Keratinocyte (primary cell): Measurements from ENCODE around the gene SMCP. TPM values are rescaled to one million over a fixed set of nuclear protein-coding genes. Genes with fewer than 3 reads are reported as not detected.

ENCODE experiments used
- DNase-seq: peaks from one replicate; pipeline ENCODE4 v3.0.0-alpha.2; 2011; ENCODE audit warnings: low read depth, missing footprints, low spot score
- FAIRE-seq: peaks from 2 replicates; lab custom pipeline; 2011; peaks lifted over from hg19 to GRCh38; lab: Jason Lieb, UNC
- H2AFZ ChIP-seq: 2 replicates; pipeline ENCODE4 v1.6.0; 2012; ENCODE audit warnings: low read length, control low read depth, inconsistent platforms; ENCODE audit not compliant: control insufficient read depth
- H3K27ac ChIP-seq: 2 replicates; pipeline ENCODE4 v1.5.1; 2011; ENCODE audit warnings: low read length; ENCODE audit not compliant: control insufficient read depth, insufficient read depth
- H3K27me3 ChIP-seq: 3 replicates; pipeline ENCODE4 v1.6.0; 2011; ENCODE audit warnings: low read length; ENCODE audit not compliant: control insufficient read depth, insufficient read depth; ENCODE audit errors: extremely low read depth
- H3K36me3 ChIP-seq, 2 experiments: 2 replicates in 1 of 2; 3 replicates in 1 of 2; pipeline ENCODE4 v1.5.1; 2011; ENCODE audit warnings: low read length in 2 of 2, mild to moderate bottlenecking in 1 of 2; ENCODE audit not compliant: control insufficient read depth in 2 of 2, insufficient read depth in 2 of 2; ENCODE audit errors: extremely low read depth in 1 of 2
- H3K4me1 ChIP-seq: 3 replicates; pipeline ENCODE4 v1.5.1; 2011; ENCODE audit warnings: low read length; ENCODE audit not compliant: control insufficient read depth, insufficient read depth; ENCODE audit errors: extremely low read depth
- H3K4me2 ChIP-seq: 3 replicates; pipeline ENCODE4 v1.6.0; 2011; ENCODE audit warnings: low read depth, low read length; ENCODE audit not compliant: control insufficient read depth, insufficient read depth; ENCODE audit errors: extremely low read depth
- H3K4me3 ChIP-seq, 3 experiments: fragments of 200-600 bp in 1 of 3; sonication (generic) in 1 of 3; 2 replicates in 2 of 3; 3 replicates in 1 of 3; pipeline ENCODE4 v1.5.1; 2011 to 2016; ENCODE audit warnings: low read length in 3 of 3, mild to moderate bottlenecking in 3 of 3, control low read depth in 2 of 3, inconsistent platforms in 1 of 3, low read depth in 1 of 3, mixed read lengths in 1 of 3, mixed run types in 1 of 3, moderate library complexity in 1 of 3; ENCODE audit not compliant: control insufficient read depth in 2 of 3, insufficient read depth in 2 of 3; ENCODE audit errors: extremely low read depth in 1 of 3
- H3K79me2 ChIP-seq: 2 replicates; pipeline ENCODE4 v1.6.0; 2012; ENCODE audit warnings: low read length; ENCODE audit not compliant: control insufficient read depth, insufficient read depth
- H3K9ac ChIP-seq: 3 replicates; pipeline ENCODE4 v1.6.0; 2011; ENCODE audit warnings: low read length; ENCODE audit not compliant: control insufficient read depth, insufficient read depth; ENCODE audit errors: extremely low read depth
- H3K9me1 ChIP-seq: 3 replicates; pipeline ENCODE4 v1.6.0; 2011; ENCODE audit warnings: low read length; ENCODE audit not compliant: control insufficient read depth, insufficient read depth; ENCODE audit errors: extremely low read depth
- H3K9me3 ChIP-seq: 2 replicates; pipeline ENCODE4 v1.5.1; 2012; ENCODE audit warnings: low read depth, low read length; ENCODE audit not compliant: control insufficient read depth
- H4K20me1 ChIP-seq: 3 replicates; pipeline ENCODE4 v1.6.0; 2011; ENCODE audit warnings: low read length; ENCODE audit not compliant: control insufficient read depth, insufficient read depth; ENCODE audit errors: extremely low read depth
- CTCF ChIP-seq, 3 experiments: IDR thresholded peaks in 1 of 3; conservative IDR thresholded peaks in 1 of 3; optimal IDR thresholded peaks in 1 of 3; 2 replicates in 2 of 3; 3 replicates in 1 of 3; pipeline versions ENCODE3 to v1.5.1; 2011; ENCODE audit warnings: low read length in 3 of 3, mild to moderate bottlenecking in 3 of 3, moderate library complexity in 2 of 3, control low read depth in 1 of 3, inconsistent platforms in 1 of 3; ENCODE audit not compliant: insufficient read depth in 2 of 3; ENCODE audit errors: extremely low read depth in 1 of 3
- EZH2 ChIP-seq: IDR thresholded peaks from one replicate; pipeline ENCODE4 v1.6.1; 2012; ENCODE audit warnings: inconsistent platforms, mild to moderate bottlenecking, low read length, moderate library complexity
- dilution Hi-C: fragments of 300-500 bp; cut with MboI; formaldehyde crosslinking; loops from one replicate; pipeline ENCODE4 v1.7.0; 2020; ENCODE audit warnings: low sequenced_read_pairs; ENCODE audit not compliant: extremely low pct_ligation_motif_present
- polyA plus RNA-seq, 5 experiments: library from polyadenylated mRNA; depleted of rRNA in 3 of 5; stranded (reverse) in 3 of 5; stranded (forward) in 1 of 5; unstranded in 1 of 5; fragments of >200 nt; gene quantifications; 1 replicate in 1 of 5; 2 replicates in 3 of 5; 3 replicates in 1 of 5; pipeline versions ENCODE4 v1.2.1 to v1.2.3, GENCODE V29; 2011 to 2012; ENCODE audit warnings: missing spikeins in 2 of 5, low read depth in 1 of 5, low replicate concordance in 1 of 5

Gene SMCP
- polyA plus RNA-seq, 1 donor (not counting 4 experiments of a cell fraction or from before 2014, with no cell fraction given): not detected

GRCh38 chr1:152933196-152933595 lies 55.1 kb downstream of the SMCP start:
- no peaks in the 10 kb centered on the region for H4K20me1 ChIP-seq
- H3K79me2 ChIP-seq: no peaks in the 10 kb centered on the region
- no peak for DNase-seq
- no peaks in the 10 kb centered on the region for H3K36me3 ChIP-seq
- no peaks in the 10 kb centered on the region for H3K9me3 ChIP-seq
- peaks cover 9% of the 10 kb centered on the region for H3K4me1 ChIP-seq
- TF ChIP-seq CTCF (optimal IDR thresholded peaks at IDR 0.05 in 1 of 3, IDR thresholded peaks at IDR 0.05 in 1 of 3, conservative IDR thresholded peaks at IDR 0.05 in 1 of 3; ENCODE audit: extremely low read depth in 1 of 3, insufficient read depth in 2 of 3, low read length in 3 of 3) (no peak), EZH2 (no peak)
- peak; percentile 61 for FAIRE-seq
- H3K4me2 ChIP-seq: no peak overlapping the region
- H3K9ac ChIP-seq: no peak overlapping the region
- no peaks in the 10 kb centered on the region for H3K27me3 ChIP-seq
- H3K27ac ChIP-seq: no peak overlapping the region
- H2AFZ ChIP-seq: no peak overlapping the region
- H3K9me1 ChIP-seq: no peaks in the 10 kb centered on the region
- dilution Hi-C loops: no loop called here
- no peak overlapping the region for H3K4me3 ChIP-seq

Other genes starting within 250 kb of the SMCP start
- gene LCE2D, start 214.9 kb upstream of the SMCP start, polyA plus RNA-seq: not detected in 3 replicates
- gene LCE2C, start 203.0 kb upstream of the SMCP start, polyA plus RNA-seq: 0.41 to 0.48 TPM in 2 of 3 replicates, not detected in the other
- 0.14 to 0.83 TPM (median 0.49 TPM) in 3 replicates for gene LCE2B, start 192.2 kb upstream of the SMCP start, polyA plus RNA-seq
- gene LCE2A, start 180.0 kb upstream of the SMCP start, polyA plus RNA-seq: 0.12 to 0.16 TPM in 2 of 3 replicates, not detected in the other
- not detected in 3 replicates for gene LCE4A, start 170.2 kb upstream of the SMCP start, polyA plus RNA-seq
- 0.82 to 2.0 TPM (median 0.90 TPM) in 3 replicates for gene KPRP, start 120.3 kb upstream of the SMCP start, polyA plus RNA-seq
- not detected in 3 replicates for gene LCE1F, start 103.2 kb upstream of the SMCP start, polyA plus RNA-seq
- 0.59 to 1.0 TPM (median 0.86 TPM) in 3 replicates for gene LCE1E, start 92.1 kb upstream of the SMCP start, polyA plus RNA-seq
- gene LCE1D, start 81.6 kb upstream of the SMCP start, polyA plus RNA-seq: 0.33 TPM in 1 of 3 replicates, not detected in the others
- gene LCE1C, start 71.7 kb upstream of the SMCP start, polyA plus RNA-seq: 1.8 TPM in 3 replicates
- 0.34 to 0.57 TPM (median 0.48 TPM) in 3 replicates for gene LCE1B, start 66.4 kb upstream of the SMCP start, polyA plus RNA-seq
- 0.43 TPM in 1 of 3 replicates, not detected in the others for gene LCE1A, start 50.8 kb upstream of the SMCP start, polyA plus RNA-seq
- gene LCE6A, start 35.5 kb upstream of the SMCP start, polyA plus RNA-seq: 0.32 to 1.2 TPM (median 0.60 TPM) in 3 replicates
- gene LCE7A, start 18.3 kb upstream of the SMCP start, polyA plus RNA-seq: not detected in 3 replicates
- gene IVL, start 30.2 kb downstream of the SMCP start, polyA plus RNA-seq: 61.1 to 231 TPM (median 89.2 TPM) in 3 replicates
- 0.12 to 0.35 TPM (median 0.30 TPM) in 3 replicates for gene SPRR5, start 68.9 kb downstream of the SMCP start, polyA plus RNA-seq
- gene SPRR4, start 92.3 kb downstream of the SMCP start, polyA plus RNA-seq: 1.7 to 4.8 TPM (median 1.9 TPM) in 3 replicates
- 5.5 to 35.0 TPM (median 18.0 TPM) in 3 replicates for gene SPRR1A, start 105.8 kb downstream of the SMCP start, polyA plus RNA-seq
- gene SPRR3, start 123.4 kb downstream of the SMCP start, polyA plus RNA-seq: 2.9 to 8.3 TPM (median 5.4 TPM) in 3 replicates
- 253 to 503 TPM (median 436 TPM) in 3 replicates for gene SPRR1B, start 152.9 kb downstream of the SMCP start, polyA plus RNA-seq
- gene SPRR2D, start 162.8 kb downstream of the SMCP start, polyA plus RNA-seq: 6.6 to 29.4 TPM (median 13.4 TPM) in 3 replicates
- gene SPRR2A, start 179.2 kb downstream of the SMCP start, polyA plus RNA-seq: 4.7 to 21.5 TPM (median 5.5 TPM) in 3 replicates
- gene SPRR2B, start 193.3 kb downstream of the SMCP start, polyA plus RNA-seq: 0.45 to 0.48 TPM in 2 of 3 replicates, not detected in the other
- gene SPRR2E, start 216.2 kb downstream of the SMCP start, polyA plus RNA-seq: 6.7 to 16.2 TPM (median 10.5 TPM) in 3 replicates
- gene SPRR2F, start 235.2 kb downstream of the SMCP start, polyA plus RNA-seq: not detected in 3 replicates